IPS-NIHi11 (cell line): Measurements from ENCODE around the gene KLHDC8A.
"Not testable (repeated sequence)": the region's sequence is repeated elsewhere in the genome, so short reads cannot be mapped to it uniquely, and the experiment has no call there.

ENCODE experiments used
- DNase-seq: peaks from one replicate; pipeline ENCODE4 v3.0.0; 2012; ENCODE audit warnings: mixed read lengths, low spot score

KLHDC8A gene

GRCh38 chr1:205370780-205371179, 14.1 kb upstream of the KLHDC8A start:
- DNase-seq = no peak

GRCh38 chr1:205369701-205370123, 13.0 kb upstream of the KLHDC8A start:
- no peak for DNase-seq

- no peak for DNase-seq
These were observed 11.8 kb upstream of the KLHDC8A start for GRCh38 chr1:205368478-205368877.

GRCh38 chr1:205365945-205366463, 9.3 kb upstream of the KLHDC8A start:
- DNase-seq = no peak

- DNase-seq = not testable (repeated sequence)
These were observed 8.4 kb upstream of the KLHDC8A start for GRCh38 chr1:205365086-205365485.

DNA sequence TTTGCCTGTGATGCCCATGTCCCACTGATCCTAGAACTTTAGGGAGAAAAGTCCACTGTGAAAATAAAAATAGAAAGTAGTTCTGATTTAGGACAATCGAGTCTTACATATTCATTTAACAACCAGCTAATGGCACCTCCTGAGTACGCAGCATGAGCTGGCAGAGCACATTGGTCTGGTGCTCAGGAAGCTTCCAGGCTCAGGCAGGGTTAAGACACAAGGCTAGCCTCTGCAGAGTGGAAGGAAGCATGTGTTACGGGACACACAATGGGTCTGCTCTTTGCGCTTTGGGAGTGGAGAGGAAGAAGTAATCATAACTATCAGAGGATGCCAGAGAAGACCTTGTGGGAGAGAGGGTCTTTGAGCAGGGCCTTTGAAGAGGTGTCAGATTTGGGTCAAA, 4.2 kb upstream of the KLHDC8A start:
- no peak for DNase-seq

DNA sequence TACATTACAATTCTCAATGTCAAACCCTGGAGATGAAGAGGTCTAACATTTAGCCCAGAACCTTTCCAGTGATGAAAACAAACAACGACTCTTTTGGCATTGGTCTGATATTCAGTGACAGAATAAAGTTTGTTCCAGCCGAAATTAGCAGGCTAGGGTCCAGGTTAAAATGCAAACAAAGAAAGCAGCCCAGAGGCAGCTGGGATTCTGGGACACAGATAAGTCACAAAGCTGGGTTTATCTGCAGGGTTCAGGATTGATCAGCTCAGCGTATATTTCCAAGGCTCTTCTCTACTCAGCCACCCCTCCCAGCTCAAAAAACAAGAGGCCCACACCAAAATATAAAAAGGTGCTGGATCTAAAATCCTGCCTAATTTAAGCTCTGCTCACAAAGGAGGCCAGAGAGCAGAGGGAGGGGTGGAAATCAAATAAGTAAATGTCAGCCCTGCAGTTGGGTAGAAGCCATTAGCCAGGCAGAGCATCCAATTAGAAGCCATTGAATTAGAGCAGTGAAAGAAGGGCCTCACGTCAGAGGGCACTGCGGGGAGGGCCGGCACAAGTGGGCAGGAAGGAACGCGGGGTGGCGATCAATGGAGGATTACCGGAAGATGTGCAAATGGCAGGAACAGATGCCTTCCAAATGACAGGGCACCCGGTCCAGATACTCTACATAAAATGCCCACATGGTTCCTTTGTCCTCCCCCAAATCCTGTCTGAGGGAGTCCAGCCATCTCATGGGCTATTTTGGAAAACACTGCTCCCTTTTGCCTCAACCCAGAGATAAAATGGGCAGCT, 3.2 kb upstream of the KLHDC8A start:
- DNase-seq = no peak

DNA sequence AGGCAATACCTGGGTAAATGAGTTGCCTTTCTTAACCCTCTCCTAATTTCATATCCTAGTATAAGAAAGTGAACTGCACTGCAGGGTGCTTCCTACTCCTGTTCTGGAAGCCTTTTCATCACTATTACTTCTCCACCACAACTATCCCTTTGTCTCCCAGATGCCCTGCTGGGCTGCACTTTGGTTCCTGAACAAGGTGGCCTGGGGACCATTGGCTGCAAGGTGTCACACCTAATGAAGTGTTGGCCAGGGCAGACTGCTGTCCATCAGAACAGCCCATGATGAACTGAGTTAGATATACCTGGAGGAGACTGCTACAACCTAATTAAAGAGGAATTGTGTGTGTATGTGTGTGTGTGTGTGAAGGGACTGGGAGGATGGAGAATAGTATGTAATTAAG, 1.9 kb upstream of the KLHDC8A start:
- DNase-seq = no peak

GRCh38 chr1:205357567-205357966, 845 bp upstream of the KLHDC8A start:
- no peak for DNase-seq

- DNase-seq = no peak
These were observed 1.7 kb downstream of the KLHDC8A start for GRCh38 chr1:205355075-205355453.

DNA sequence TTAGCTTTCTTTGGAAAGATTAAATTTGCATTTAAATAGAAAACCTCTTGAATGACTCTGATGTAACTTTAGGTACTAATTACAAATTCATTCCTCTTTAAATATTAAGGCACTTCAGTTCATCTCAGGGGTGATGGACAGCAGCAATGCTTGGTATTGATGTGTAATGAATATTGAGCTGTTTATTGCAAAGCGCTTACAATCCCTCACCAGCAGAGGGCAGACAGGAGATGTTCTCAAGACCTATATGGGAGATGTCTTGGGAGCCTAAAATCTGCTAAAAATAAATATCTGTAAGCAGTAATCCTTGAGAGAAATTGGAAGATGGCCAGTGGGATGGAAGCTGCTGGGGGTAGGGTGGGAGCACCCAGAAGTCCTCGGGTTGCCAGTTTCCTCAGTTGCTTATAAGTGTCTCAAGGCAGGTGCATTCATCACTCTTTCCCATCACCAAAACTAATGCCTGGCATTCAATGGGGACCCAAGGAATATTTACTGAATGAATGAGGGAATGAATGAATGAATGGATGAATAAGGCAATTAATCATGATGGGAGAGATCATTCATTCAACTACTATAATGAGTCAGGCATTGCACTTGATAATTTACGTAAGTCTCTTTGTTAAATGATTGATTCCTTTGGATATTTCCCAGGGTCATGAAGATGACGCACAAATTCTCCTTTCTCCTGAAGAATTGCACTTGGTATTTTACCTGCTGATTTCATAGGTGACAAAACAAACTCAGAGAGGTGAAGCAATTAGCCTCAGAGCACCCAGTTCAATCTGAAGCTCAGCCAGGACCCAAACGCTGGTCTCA, 2.3 kb downstream of the KLHDC8A start:
- no peak for DNase-seq

DNA sequence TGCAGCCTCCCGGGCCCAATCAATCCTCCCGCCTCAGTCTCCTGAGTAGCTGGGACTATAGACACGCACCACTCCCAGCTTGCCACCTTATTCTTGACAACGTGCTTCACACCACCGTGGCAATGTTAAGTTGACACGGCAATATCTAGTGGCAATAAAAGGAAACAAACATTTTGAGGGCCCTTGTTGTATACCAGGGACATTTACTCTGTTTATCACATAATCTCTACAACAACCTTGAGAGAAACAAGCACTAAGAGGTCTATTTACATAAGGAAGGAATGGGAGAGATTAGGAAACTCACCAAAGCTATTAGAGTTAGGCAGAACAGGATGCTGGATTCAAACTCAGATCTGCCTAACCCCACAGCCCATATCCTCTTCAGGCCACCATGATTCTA, 3.1 kb downstream of the KLHDC8A start:
- no peak for DNase-seq

DNA sequence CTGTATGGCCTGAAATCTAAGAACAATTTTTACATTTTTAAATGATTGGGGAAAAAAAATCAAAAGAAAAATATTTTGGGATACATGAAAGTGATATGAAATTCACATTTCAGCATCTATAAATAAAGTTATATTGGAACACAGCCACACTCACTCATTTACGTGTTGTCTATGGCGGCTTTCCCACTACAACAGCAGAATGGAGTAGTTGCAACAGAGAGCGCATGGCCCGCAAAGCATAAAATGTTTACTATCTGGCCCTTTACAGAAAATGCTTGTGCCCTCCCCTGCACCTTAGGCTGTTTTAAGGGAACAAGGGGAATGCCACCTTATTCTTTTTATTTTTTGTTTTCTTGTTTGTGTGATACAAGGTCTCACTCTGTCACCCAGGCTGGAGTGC, 3.5 kb downstream of the KLHDC8A start:
- no peak for DNase-seq

DNA sequence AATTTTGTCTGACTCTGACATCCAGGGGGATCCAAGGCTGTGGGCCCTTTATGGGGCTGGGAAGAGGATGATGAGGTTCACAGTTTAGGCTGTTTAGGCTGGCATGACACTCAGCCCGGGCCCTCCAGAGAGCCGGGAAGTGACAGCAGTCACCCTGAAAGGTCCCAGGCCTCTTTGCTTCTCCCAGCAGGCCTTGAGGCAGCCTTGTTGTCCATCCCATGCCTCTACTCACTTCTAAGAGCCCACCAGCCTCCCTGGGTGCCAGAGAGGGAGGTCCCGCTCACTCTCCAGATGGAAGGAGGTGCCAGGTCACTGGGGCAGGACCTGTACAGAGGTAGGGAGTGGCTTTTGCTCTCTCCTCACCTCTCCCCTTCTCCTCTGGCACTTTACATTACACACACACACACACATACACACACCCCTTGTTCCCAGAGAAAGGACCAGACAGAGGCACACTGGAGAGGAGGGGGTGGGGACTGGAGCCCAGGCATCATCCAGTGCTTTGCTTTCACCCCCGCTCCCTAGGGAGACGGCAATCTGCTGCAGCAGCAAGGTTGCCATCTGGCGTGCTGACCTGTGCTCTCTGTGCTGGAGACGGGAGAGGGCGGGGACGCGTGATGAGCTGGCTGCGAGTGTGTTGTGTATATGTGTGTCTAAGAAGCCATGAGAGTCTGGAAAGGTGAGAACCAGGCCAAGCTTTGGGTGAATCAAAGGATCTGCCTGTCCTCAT, 4.6 kb downstream of the KLHDC8A start:
- no peak for DNase-seq

DNA sequence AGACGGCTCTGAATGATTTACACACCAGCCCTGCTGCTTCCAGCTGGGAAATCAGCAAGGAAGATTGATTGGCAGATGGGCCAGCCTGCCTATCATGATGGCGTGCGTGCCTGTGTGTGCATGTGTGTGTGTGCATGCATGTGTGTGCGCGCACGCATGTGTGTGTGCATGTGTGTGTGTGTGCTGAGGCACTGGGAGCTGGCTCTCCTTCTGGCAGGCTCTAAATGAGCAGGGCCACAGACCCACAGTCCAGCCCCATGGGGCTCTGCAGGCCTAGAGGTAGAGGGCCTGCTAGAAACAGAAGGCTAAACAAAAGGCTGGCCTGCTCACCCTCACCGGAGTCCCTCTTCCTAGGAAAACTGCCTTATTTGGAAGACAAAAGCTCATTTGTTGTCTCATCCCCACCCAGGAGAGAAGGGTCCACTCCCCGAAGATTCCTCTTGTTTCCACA, 6.0 kb downstream of the KLHDC8A start:
- DNase-seq = peak; percentile 55

GRCh38 chr1:205350124-205350523, 6.6 kb downstream of the KLHDC8A start:
- no peak for DNase-seq

DNA sequence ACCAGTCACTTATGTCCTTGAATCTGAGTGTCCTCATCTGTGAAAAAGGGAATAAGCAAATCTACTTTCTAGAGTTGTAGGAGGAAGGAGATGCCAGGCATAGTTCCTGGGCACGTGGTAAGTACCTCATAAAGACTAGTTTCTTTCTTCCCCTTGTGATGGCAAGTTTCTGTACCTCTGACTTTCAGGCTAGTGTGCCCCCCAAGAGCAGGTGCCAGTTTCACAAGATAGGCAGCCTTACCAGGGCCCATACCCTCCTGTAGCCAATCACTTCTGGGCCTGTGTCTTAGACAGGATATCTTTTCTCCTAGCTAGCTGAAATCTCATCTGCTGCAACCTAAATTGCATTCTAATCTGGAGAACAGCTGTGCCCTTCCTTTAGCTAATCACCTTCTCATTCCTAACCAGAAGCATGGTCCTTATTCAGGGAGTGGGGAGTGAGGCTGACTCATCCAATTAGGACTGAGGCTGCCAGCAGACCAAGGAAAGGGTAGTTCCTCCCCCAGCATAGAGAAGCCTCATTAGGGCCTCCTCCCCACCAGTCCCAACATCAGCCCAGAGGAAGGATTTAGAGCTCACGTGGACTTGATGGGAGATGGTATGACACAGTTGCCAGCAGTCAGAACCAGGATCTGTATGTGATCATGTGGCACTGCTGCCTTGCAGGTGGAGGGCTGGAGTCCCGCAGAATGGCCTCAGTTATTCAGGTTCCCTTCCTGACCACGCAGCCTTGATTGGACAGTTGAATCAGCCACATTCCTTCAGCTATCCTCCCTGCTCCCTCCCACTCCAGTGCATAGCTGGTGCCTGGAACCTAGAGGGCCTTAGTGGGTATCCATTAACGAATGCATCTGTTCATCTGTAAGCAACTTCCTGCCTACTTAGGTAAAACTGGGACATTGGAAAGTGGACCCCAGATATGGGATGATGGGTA, 7.9 kb downstream of the KLHDC8A start:
- DNase-seq = no peak

- no peak for DNase-seq
These were observed 9.7 kb downstream of the KLHDC8A start for GRCh38 chr1:205346956-205347574.

DNA sequence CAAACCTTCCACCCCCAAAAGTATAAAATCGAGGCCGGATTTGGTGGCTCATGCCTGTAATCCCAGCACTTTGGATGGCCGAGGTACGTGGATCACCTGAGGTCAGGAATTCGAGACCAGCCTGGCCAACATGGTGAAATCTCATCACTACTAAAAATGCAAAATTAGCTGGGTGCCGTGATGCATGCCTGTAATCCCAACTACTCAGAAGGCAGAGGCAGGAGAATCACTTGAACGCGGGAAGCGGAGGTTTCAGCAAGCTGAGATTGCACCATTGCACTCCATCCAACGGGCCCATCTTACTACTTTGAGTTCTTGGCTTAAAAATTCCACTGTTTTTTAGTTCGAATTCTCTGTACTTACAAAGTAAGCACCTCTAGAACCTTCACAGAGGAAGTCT, 11.0 kb downstream of the KLHDC8A start:
- DNase-seq = no peak

DNA sequence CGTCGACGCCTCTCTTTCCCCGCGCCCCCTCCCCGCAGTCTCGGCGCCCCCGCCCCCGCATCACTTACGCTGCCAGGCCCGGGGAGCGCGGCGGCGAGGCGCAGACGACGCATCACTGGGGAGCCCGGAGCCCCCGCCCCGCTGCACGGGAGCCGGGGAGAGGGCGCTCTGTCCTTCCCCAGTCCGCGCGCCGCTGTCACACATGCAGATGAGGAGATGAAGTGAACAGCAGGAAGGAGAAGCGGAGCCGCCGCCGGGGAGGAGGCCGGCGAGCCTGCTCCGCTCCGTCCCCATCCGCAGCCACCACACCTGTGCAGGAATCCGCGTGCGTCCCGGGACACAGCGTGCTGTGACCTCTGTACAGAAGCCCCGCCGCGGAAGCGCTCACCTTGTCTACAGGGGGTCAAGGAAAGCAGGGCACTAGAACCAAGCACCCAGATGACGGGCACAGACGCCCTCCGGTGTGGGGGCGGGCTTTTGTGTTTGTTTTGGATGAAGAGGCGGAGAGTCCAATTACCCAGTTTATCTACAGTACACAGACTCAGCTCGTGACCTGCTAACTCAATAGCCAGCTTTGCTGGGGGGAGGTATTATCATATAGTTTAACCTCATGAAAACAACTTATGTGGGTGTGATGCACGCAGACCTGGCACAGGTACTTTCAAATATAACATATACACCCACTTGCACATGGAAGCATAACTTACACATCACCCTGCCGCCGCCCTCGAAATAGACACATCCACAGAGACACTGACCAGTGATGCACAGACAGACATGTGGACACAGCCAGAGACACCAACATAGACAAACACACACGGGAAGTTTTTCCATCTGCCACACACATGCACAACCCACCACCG, 12.4 kb downstream of the KLHDC8A start:
- DNase-seq = peak; percentile 56
